ENCODE data around the gene CPSF4.
"Not testable (repeated sequence)": the region's sequence is repeated elsewhere in the genome, so short reads cannot be mapped to it uniquely, and the experiment has no call there.

CPSF4 gene

DNA sequence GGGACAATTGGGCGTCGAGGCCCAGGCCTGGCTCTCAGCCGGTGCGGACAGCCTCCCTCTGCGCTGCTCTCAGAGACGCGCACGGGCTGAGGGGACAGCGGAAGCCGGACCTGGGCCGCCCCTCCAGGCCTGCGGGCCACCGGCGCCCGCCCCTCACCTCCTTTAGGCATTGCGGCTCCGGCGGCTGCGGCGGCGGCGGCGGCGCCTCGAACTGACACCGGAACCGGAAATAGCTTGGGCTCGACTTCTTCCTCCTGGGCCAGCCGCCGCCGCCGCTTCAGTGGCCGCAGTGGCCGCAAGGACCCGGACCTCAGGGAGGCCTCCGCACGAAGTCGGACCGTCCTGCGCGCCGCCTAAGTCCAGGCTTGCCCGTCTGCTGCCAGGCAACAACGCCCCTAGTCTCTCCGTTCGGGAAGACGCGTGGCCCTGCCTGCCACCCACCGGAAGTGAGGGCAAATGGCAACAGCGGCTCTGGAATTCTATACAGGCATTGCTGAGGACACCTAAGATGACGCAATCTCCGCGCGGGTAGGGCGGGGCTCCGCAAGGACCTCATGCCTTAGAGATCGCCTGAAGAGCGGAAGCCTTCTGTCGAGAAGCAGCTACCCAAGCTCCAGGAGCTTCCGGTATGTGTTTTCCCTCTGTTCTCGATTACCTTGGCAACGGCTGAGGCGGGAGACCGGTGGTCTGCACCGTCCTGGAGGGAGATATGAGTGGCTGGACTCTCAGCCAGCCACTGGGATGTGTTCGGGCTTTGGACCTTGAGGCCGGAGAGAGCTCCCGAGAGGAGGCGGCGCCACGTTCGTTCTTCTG lies 30.2 kb upstream of the CPSF4 start, which contains the start of the genes BUD31 and PDAP1:
TSS of gene BUD31 (plus strand) at position 591 of the 813 bp plus-strand sequence. CDS start 2,124 bp downstream, outside the sequence.
TSS of gene PDAP1 (minus strand) at position 219 of the 813 bp plus-strand sequence. CDS start at position 170, 49 bp downstream.
- DNase-seq: peak; percentile 96

DNA sequence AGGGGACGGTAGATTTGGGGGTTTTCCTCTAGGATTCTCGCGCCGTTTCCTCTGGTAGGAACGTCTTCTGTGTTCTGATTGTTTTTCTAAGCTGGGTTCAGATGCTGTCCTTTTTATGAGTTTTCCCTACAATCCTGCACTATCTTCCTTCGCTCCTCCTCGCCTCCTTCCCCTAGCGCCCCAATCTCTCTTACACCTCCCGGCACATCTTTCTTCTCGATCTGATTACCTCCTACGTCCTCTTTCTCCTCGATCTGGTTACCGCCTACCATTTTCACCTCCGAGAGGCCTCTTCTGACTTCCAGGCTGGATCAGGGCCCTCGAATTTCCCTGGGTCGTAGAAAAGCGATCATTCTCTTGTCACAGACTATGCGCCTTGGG lies 29.6 kb upstream of the CPSF4 start:
- no peak for DNase-seq

DNA sequence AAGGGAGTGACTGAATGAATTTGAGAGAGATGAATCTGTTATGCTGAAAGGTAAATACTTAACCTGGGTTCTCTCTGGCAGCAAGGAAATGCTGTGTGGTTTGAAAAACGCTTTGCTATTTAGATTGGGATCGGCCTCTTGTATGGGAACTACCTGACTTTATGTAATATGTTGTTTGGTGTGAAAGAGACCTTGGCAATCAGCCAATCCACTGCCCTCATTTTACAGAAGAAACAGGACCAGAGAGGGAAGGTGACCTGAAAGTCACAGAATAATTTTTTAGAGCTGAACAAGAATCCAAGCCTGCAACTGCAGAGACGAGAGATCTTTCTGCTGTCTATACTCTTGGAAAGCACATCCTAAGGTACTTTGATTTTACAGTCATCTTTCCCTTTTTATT lies 28.9 kb upstream of the CPSF4 start:
- DNase-seq: no peak

DNA sequence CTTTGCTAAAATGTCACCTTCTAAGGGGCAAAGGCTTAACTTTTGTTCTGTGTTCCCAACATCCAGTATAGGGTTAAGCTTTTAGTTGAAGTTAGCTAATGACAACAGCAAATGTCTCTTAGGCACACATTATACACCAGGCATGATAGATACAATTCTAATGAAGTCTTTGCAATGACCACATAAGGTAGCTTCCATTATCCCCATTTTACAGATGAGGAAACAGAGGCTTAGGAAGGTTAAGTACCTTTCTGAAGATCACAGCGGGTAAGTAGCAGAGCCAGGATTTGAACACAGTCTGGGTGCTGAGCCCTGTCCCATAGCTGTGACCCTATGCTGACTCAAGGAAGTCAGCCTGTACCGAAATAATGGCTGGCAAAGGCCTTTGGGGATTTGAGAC lies 28.1 kb upstream of the CPSF4 start:
- DNase-seq: no peak

DNA sequence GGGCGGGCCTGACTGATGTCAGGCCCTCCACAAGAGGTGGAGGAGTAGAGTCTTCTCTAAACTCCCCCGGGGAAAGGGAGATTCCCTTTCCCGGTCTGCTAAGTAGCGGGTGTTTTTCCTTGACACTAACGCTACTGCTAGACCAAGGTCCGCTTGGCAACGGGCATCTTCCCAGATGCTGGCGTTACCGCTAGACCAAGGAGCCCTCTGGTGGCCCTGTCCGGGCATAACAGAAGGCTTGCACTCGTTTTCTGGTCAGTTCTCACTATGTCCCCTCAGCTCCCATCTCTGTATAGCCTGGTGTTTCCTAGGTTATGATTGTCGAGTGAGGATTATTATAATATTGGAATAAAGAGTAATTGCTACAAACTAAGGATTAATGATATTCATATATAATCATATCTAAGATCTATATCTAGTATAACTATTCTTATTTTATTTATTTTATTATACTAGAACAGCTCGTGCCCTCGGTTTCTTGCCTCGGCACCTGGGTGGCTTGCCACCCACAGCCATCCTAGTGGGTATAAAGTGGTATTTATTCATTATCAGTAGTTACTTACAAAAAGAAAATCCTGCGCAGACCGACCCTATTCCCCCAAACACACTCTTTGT lies 23.1 kb upstream of the CPSF4 start:
- DNase-seq: not testable (repeated sequence)

DNA sequence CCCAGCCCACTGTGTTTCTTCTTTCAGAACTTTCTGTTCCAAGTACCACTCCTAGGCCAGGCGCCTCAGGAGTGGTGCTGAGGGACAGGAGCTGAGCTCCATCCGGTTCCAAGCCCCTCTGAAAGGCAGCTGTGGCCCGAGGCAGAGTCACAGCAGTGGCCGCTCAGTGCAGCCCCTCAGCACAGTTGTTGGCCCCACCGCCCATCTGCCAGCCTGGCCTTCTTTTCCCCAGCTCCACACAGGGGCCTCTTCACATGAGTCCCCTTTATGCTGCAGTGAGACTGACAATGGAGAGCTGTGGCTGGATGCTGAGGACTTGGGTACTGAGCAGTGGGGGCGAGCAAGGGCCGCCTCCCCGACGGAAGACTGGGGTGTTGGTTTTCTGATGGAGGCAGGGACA lies 20.5 kb upstream of the CPSF4 start:
- no peak for DNase-seq

DNA sequence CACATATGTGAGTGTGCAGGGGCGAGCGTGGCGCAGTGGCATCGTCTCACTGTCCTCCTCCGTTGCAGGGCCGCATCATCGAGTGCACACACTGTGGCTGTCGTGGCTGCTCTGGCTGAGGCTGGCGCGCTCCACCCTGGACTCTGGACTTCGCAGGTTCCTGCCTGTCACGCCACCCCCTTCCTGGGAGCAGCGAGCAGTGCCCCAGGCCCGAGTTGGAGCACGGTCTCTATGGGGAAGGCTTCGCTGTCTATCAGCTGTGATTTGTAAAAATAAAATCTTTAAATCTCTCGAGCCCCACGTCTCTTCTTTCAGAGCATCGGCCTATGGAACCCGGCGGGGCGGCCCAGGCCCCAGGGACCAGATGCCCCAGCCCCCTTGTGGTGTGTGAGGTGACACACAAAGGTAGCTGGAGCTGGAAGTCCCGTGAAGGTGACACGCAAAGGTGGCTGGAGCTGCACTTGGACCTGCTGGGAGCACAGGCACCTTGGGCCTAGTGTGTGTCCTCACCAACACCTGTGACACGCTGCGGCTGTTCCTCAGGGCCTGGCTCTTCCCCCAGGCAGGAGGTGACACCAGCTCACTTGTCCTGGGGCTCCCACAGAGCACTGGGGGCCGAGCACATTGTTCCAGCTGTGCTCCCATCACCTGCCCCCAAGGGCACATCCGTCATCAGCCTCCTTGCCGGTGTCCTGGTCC lies 19.3 kb upstream of the CPSF4 start:
- no peak for DNase-seq

DNA sequence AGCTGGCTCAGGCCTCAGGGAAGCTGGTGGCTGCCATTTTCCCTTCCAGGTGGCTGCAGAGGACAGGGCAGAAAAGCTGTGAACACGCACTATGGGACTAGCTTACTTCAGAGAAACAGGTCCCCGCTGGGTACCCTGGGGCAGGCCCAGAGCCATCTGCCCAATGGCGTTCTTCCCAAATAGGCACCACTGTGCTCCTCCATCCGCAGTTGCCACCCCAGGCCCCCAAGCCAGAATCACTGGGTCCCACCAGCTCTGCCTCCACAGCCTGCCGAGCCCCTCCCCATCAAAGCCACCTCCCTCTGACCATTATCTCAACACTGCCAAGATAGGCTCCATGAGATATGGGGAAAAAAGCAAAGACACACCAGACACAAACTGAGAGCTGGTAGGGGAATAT lies 18.5 kb upstream of the CPSF4 start:
- no peak for DNase-seq

DNA sequence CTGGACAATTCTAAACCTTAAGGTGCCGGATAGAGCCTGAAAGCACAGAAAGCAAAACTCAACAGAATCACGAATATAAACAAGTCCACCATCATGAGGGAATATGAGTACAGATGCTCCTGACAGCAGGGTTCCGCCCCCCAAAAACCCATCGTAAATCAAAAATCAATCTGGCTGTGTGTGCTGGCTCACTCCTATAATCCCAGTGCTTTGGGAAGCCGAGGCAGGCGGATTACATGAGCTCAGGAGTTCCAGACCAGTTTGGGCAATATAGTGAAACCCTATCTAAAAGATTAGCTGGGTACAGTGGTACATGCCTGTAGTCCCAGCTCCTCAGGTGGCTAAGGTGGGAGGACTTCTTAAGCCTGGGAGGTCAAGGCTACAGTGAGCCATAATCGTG lies 17.8 kb upstream of the CPSF4 start:
- no peak for DNase-seq

DNA sequence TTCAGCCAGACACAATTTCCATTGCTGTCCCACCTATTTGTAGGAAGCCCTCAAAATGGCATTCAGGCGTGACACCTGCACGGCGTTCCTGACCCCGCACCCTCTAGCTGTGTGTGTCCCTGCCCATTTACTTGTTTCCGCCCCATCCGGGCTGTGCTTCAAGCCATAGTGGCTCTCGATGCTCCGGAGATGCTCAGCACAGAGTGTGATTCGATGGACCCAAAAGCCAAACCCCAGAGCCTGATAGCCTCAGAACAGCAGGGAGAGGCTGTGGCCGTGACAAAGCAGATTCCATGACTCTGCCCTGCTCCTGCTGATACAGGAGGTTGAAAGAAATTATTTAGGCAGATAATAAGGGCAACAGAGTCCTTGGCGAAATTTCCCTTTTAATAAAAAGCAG lies 16.6 kb upstream of the CPSF4 start:
- no peak for DNase-seq

DNA sequence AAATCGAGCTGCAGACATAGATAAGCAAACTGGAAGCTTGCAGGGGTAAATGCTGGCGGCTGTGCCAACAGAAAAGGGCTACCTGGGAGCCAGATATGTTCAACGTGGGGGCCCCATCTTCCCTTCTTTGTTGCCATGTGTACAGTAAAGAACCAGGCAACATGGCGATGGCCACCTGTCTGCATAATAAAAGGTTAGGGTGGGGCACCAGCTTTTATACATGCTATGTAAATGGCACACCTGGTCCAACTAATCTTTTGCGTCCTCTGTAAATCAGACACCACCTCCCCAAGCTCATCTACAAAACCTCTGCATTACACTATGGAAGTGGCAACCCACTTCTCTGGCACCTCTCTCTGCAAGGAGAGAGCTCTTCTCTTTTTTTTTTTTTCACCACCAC lies 16.1 kb upstream of the CPSF4 start:
- no peak for DNase-seq

DNA sequence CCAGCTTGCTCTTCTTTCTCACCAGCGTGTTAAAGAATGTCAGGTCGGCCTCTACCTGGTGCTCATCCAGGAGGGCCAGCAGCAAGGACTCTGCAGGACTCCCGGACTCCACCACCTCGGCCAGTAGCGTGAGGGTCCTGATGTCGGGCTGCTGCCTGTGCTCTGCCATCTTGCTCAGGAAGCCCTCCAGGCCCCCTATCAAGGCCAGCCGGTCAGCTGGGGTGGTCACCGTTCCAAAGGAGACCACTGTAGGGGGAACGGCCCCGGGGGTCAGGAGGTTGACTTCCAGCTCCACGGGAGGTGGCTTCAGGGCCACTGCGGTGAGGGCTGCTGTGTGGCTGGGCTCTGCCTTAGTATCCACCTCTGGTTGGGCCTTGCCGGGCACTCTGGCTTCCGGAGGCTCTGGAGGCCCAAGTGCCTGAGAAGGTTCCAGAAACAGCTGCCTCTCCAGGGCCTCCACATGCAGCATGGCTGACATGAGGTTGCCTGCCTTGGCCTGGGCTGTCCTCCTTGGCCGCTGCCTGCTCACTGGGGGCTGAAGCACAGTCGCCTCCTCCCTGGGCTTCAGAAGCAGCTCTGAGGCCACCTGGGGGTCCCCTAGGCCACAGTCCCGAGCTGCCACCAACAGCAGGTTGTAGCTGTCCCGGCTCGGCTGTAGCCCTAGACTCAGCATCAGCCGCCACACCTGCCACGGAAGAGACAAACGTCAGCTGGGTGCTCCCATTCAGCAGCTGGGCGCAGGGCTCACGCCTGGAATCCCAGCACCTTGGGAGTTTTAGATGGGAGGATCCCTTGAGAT lies 13.6 kb upstream of the CPSF4 start:
- DNase-seq: no peak

DNA sequence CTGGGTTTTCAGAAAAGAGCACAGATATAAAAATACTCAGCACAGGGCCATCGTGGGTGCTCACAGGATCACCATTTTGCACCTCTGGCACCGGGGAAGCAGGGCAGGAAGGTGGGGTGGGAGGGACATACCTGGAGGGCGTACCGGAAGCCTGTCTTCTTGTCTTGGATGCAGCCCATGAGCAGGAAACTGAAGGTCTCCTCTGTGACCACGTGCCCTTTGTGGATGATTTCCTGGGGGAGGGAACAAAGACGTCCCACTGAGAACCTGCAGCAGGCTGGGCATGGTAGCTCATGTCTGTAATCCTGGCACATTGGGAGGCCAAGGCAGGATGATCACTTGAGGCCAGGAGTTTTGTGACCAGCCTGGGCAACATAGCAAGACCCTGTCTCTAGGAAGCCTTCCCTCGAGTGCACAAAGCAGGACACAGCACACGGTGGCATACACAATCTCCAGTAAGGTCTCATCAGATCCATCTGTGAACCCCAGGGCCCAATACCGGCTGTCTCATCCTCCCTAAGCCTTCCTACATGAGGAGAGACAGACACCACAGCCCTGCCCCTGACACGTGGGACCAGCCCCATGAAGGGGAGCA lies 9.7 kb upstream of the CPSF4 start:
- DNase-seq: no peak

DNA sequence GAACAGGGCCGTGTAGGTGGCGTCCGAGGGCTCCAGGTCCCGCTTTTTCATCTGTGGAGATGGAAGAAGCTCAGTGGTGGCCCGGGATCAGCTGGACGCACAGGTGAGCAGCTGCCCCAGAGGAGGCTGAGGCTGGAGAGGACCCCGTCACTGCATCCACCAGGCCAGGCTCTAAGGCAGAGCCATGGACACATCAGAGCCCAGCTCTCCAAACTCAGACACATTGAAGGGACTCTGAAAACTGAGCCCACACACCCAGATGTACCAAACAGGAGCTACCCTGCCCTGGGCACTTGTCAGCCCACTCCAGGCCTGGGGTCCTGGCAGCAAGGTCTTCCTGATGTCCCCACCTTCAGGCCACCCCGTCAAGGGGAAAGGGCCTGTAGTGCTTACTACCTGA lies 9.0 kb upstream of the CPSF4 start:
- DNase-seq: no peak

DNA sequence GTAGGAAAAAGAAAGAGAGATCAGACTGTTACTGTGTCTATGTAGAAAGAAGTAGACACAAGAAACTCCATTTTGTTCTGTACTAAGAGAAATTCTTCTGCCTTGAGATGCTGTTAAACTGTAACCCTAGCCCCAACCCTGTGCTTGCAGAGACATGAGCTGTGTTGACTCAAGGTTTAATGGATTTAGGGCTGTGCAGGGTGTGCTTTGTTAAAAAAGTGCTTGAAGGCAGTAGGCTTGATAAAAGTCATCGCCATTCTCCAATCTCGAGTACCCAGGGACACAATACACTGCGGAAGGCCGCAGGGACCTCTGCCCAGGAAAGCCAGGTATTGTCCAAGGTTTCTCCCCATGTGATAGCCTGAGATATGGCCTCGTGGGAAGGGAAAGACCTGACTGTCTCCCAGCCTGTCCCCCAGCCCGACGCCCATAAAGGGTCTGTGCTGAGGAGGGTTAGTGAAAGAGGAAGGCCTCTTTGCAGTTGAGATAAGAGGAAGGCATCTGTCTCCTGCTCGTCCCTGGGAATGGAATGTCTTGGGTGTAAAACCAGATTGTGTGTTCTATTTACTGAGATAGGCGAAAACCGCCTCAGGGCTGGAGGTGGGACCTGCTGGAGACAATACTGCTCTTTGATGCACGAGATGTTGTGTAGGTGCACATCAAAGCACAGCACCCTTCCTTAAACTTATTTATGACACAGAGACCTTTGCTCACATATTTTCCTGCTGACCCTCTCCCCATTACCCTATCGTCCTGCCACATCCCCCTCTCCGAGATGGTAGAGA lies 6.8 kb upstream of the CPSF4 start:
- not testable (repeated sequence) for DNase-seq

DNA sequence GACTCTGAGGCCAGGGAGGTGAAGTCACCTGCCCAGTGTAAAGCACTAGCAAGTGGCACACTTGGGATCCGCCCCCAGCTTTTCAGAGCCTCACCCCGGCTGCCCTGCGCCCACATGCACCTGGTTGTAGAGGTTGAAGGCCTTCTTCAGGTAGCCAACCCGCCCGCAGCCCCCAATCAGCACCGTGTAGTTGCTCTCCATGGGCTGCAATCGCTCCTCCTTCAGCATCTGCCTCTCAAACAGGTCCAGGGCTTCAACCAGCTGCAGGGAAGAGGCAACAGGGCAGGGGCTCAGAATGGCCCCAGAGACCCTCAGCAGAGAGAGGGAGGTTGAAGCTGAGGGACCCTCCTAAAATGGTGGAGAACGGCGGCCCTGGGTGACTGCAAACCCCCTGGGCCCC lies 5.6 kb upstream of the CPSF4 start:
- DNase-seq: no peak

DNA sequence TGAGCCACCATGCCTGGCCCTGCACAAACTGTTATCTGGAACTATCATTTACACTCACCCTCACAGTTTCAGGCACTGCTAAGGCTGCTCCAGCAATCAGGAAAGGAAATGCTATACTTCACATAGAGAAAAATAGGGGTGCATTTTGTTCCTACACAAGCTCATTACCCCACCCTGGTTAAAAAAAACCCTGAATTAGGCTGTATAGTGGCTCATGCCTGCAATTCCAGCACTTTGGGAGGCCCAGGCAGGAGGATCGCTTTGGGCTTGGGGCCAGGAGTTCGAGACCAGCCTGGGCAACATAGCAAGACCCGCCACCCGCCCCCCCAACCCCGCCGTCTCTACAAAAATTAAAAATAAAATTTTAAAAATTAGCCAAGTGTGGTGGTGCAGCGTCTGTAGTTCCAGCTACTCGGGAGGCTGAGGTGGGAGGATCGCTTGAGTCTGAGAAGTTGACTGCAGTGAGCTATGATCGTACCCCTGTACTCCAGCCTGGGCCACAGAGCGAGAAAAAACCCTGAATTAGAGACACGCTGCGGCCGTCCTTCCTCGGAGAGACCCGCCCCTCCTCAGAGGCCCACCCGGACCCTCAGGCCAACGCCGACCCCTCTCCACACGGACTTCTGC lies 684 bp upstream of the CPSF4 start:
- DNase-seq: no peak

DNA sequence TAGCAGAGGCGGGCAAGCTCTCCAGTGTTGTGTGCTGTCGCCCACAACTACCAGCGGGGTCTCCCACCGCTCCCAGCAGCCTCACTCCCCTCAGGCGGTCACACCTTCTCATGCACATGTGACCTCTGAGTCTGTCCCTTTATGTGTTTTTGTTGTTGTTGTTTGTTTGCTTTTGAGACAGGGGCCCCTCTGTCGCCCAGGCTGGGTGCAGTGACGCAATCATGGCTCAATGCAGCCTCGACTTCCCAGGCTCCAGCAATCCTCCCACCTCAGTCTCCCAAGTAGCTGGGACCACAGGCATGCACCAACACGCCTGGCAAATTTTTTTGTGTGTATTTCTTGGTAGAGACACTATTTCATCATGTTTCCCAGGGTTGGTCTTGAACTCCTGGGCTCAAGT lies 1.5 kb downstream of the CPSF4 start:
- DNase-seq: no peak

DNA sequence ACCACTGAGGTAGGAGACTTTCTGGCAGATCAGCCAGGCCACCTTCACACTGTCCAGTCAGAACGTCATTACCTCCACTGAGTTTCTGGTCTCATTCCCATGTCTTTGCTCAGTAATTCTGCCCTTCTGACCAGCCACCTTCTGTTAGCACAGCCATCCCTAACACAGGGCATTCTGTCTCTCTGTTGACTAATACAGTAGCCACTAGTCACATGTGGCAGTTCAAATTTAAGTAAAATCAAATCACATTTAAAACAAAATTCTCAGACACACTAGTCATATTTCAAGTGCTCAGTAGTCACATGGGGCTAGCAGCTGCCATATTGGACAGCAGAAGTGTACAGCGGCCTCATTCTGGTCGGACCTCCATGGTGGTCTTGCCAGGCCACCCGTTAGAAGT lies 7.4 kb downstream of the CPSF4 start:
- DNase-seq: no peak

DNA sequence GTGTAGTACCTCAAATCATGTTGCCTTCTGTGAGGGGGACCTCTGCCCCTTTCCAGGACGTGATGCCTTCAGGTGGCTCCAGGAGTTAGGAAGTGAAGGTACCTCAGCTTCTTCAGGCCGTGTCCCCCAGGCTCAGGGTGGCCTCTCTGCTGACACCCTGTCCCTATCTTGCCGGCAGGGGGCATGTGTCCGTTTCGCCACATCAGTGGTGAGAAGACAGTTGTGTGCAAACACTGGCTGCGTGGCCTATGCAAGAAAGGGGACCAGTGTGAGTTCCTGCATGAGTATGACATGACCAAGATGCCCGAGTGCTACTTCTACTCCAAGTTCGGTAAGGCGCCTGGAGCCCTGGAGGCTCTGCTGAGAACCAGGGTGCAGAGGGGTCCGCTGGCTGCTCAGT lies 9.2 kb downstream of the CPSF4 start:
- no peak for DNase-seq

DNA sequence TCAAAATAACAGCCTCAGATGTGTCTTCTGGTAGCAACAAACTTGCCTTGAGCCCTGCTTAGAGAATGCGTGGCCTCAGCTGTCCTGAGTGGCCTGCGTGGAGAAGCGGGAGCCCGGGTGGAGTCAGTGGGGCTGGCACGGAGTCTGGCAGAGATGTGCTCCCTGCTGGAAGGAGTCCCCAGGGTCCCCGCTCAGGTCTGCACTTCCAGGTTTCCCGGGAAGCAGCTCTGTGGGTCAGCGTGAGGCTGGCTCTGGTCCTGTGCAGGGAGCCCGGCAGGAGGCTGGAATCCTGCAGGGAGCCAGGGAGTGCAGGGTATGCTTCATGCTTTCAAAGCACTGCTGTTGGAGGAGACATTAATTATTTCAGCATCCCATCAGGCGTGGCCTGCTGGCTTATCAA lies 10.1 kb downstream of the CPSF4 start:
- DNase-seq: no peak

Data from right hindlimb (tissue), 1 donor.